C4-2B (cell line): Measurements from ENCODE around the gene TEX101.
A peak's percentile ranks its signal among the peaks of the same experiment; 100 is the strongest.

Source experiments
- CTCF ChIP-seq: fragments of 450-650 bp; conservative IDR thresholded peaks from 2 replicates; pipeline ENCODE4 v1.5.1; 2017; ENCODE audit warnings: mild to moderate bottlenecking
- ZFX ChIP-seq: fragments of 450-650 bp; IDR thresholded peaks from 2 replicates; pipeline ENCODE4 v1.6.1; 2017

GRCh38 chr19:43425567-43426392 lies 11.1 kb downstream of the TEX101 start:
- TF ChIP-seq CTCF (peak; percentile 53), ZFX (no peak)
